ENCODE data around the gene BDH1. TPM values are rescaled to one million over a fixed set of nuclear protein-coding genes. Genes with fewer than 3 reads are reported as not detected.
A peak's percentile ranks its signal among the peaks of the same experiment; 100 is the strongest.

Gene BDH1
- total RNA-seq, 1 experiment from 2014 or later: 80.5 TPM

DNA sequence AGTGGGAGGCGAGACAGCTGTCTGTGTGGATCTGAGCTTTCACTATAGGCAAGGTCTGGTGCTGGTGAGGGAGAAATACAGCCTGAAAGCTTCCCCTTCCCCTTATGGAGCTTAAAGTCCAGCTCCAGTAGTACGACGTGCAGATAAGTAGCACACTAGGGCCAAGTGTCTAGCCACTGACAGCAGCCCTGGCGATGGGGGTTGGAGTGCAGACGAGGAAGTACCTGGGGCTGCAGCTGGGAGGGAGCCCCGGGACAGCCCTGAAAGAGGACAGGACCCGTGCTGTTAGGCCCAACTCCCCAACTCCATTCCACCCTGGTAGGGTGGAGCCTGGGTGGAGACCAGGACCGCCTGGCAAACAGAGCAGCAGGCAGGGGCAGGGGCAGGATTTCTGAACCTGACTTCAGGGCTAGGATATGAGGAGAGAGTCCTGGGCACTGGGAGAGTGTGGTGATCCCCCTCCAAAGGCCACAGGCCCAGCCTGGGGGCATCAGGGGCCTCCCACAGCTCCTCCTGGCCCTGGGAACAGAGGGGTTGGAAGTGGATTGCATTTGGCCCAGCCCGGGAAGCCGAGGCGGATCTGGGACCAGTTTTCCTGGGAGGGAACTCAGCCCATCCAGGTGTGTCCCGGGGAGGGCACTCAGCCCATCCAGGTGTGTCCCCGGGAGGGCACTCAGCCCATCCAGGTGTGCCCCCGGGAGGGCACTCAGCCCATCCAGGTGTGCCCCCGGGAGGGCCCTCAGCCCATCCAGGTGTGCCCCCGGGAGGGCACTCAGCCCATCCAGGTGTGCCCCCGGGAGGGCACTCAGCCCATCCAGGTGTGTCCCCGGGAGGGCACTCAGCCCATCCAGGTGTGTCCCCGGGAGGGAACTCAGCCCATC lies 42.8 kb downstream of the BDH1 start:
- Histone ChIP-seq H4K20me1 (ENCODE audit: insufficient read depth, low read depth, low read length) (peaks cover 8% of the 10 kb centered on the region; the same call in 1 of the 2 replicates), H3K9me2 (replicated peaks; ENCODE audit: insufficient read depth, low read length) (no peaks in the 10 kb centered on the region), H2AFZ (ENCODE audit: low read length) (no peak overlapping the region), H3K9ac (ENCODE audit: low read length) (no peak overlapping the region), H3K27me3 (ENCODE audit: low read length) (no peaks in the 10 kb centered on the region), H3K4me3 (ENCODE audit: low read length) (no peak overlapping the region), H3K27ac (ENCODE audit: low read length) (peak overlapping the region; percentile 41), H3K9me3 (ENCODE audit: low read length) (no peaks in the 10 kb centered on the region), H3K36me3 (ENCODE audit: insufficient read depth, low read length) (peaks cover 43% of the 10 kb centered on the region), H3K4me2 (ENCODE audit: low read depth, low read length, poor library complexity, severe bottlenecking) (no peak overlapping the region), H3K4me1 (ENCODE audit: low read length) (peaks cover 8% of the 10 kb centered on the region), H3K79me2 (ENCODE audit: low read length) (no peaks in the 10 kb centered on the region)
- DNase-seq: no peak

DNA sequence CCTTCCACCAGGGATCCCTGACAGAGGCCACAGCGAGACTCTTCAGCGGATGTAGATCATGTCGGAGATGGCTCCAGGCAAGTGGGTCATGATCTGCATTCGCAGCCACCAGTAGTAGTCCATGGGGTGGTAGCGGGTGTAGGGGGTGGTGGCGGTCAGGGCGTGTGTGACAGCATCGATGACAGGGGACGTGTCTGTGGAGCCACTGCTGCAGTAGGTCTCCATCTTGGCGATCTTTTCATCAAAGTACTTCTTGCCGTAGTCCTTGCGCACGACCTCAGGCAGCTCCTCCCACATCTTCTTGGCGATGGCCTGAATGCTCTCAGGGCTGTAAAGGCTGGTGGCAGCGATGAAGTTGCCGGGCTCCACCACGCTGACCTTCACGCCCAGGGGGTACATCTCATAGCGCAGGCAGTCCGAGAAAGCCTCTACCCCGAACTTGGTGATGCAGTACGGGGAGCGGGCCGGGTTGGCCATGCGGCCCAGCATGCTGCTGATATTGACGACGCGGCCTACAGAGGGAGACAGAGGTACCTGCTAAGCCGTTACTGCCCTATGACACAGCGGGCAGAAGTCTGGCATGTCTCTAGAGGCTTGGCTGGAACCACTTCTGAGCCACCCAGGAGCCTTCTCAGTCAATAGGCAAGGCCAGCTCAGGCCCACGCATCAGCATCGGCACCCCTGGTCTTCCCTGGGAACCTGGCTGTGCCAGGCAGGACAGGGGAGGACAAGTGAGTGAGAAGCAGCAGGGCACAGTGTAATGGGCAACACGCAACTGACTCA lies 43.7 kb downstream of the BDH1 start:
- Histone ChIP-seq H3K36me3 (ENCODE audit: insufficient read depth, low read length) (peaks cover 43% of the 10 kb centered on the region), H3K4me3 (ENCODE audit: low read length) (no peak overlapping the region), H3K9ac (ENCODE audit: low read length) (no peak overlapping the region), H3K4me2 (ENCODE audit: low read depth, low read length, poor library complexity, severe bottlenecking) (no peak overlapping the region), H4K20me1 (ENCODE audit: insufficient read depth, low read depth, low read length) (peaks cover 8% of the 10 kb centered on the region; the same call in 1 of the 2 replicates), H3K4me1 (ENCODE audit: low read length) (peaks cover 7% of the 10 kb centered on the region), H3K79me2 (ENCODE audit: low read length) (no peaks in the 10 kb centered on the region), H3K9me3 (ENCODE audit: low read length) (no peaks in the 10 kb centered on the region), H3K9me2 (replicated peaks; ENCODE audit: insufficient read depth, low read length) (no peaks in the 10 kb centered on the region), H3K27me3 (ENCODE audit: low read length) (no peaks in the 10 kb centered on the region), H3K27ac (ENCODE audit: low read length) (no peak overlapping the region), H2AFZ (ENCODE audit: low read length) (no peak overlapping the region)
- no peak for DNase-seq

DNA sequence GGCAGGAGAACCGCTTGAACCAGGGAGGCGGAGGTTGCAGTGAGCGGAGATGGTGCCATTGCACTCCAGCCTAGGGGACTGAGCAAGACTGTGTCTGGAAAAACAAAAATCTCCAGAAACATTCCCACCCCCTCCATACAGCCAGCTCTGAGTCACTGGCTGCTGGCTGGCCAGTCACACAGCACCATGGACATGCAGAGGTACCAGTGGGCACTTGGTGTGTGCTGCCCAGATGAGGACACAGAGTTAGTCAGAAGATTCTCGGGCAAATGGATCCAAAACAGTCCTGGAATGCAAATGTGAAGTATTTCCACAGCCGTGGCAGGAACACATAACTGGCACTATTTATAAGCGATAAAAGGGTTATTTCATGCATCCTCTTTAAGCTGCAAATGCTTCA lies 44.6 kb downstream of the BDH1 start:
- no peak for DNase-seq
- Histone ChIP-seq H3K9ac (ENCODE audit: low read length) (no peak overlapping the region), H4K20me1 (ENCODE audit: insufficient read depth, low read depth, low read length) (peaks cover 8% of the 10 kb centered on the region; the same call in 1 of the 2 replicates), H3K4me2 (ENCODE audit: low read depth, low read length, poor library complexity, severe bottlenecking) (no peak overlapping the region), H3K27me3 (ENCODE audit: low read length) (no peaks in the 10 kb centered on the region), H3K9me3 (ENCODE audit: low read length) (no peaks in the 10 kb centered on the region), H3K4me1 (ENCODE audit: low read length) (peaks cover 3% of the 10 kb centered on the region), H2AFZ (ENCODE audit: low read length) (no peak overlapping the region), H3K9me2 (replicated peaks; ENCODE audit: insufficient read depth, low read length) (no peaks in the 10 kb centered on the region), H3K4me3 (ENCODE audit: low read length) (no peak overlapping the region), H3K27ac (ENCODE audit: low read length) (no peak overlapping the region), H3K36me3 (ENCODE audit: insufficient read depth, low read length) (peaks cover 43% of the 10 kb centered on the region), H3K79me2 (ENCODE audit: low read length) (no peaks in the 10 kb centered on the region)

DNA sequence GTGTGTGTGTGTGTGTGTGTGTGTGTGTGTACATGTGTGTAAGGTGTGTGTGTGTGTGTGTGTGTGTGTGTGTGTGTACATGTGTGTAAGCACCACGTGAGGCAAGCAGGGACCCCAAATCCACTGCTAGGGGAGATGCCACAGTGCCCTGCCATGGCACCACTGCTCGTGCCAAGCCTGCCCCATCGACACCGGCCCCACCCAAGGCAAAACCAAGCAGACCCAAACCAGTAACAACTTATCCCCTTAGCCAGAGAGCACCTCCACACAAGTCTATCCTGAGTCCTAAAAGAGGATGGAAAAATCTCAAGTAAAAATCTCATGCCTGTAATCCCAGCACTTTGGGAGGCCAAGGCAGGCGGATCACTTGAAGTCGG lies 45.1 kb downstream of the BDH1 start:
- Histone ChIP-seq H3K27me3 (ENCODE audit: low read length) (no peaks in the 10 kb centered on the region), H3K36me3 (ENCODE audit: insufficient read depth, low read length) (peaks cover 39% of the 10 kb centered on the region), H3K4me1 (ENCODE audit: low read length) (peaks cover 3% of the 10 kb centered on the region), H3K9me2 (replicated peaks; ENCODE audit: insufficient read depth, low read length) (no peaks in the 10 kb centered on the region), H3K4me2 (ENCODE audit: low read depth, low read length, poor library complexity, severe bottlenecking) (no peak overlapping the region), H3K79me2 (ENCODE audit: low read length) (no peaks in the 10 kb centered on the region), H2AFZ (ENCODE audit: low read length) (no peak overlapping the region), H3K4me3 (ENCODE audit: low read length) (no peak overlapping the region), H3K9me3 (ENCODE audit: low read length) (no peaks in the 10 kb centered on the region), H3K9ac (ENCODE audit: low read length) (no peak overlapping the region), H4K20me1 (ENCODE audit: insufficient read depth, low read depth, low read length) (peaks cover 8% of the 10 kb centered on the region; the same call in 1 of the 2 replicates), H3K27ac (ENCODE audit: low read length) (no peak overlapping the region)
- DNase-seq: no peak

DNA sequence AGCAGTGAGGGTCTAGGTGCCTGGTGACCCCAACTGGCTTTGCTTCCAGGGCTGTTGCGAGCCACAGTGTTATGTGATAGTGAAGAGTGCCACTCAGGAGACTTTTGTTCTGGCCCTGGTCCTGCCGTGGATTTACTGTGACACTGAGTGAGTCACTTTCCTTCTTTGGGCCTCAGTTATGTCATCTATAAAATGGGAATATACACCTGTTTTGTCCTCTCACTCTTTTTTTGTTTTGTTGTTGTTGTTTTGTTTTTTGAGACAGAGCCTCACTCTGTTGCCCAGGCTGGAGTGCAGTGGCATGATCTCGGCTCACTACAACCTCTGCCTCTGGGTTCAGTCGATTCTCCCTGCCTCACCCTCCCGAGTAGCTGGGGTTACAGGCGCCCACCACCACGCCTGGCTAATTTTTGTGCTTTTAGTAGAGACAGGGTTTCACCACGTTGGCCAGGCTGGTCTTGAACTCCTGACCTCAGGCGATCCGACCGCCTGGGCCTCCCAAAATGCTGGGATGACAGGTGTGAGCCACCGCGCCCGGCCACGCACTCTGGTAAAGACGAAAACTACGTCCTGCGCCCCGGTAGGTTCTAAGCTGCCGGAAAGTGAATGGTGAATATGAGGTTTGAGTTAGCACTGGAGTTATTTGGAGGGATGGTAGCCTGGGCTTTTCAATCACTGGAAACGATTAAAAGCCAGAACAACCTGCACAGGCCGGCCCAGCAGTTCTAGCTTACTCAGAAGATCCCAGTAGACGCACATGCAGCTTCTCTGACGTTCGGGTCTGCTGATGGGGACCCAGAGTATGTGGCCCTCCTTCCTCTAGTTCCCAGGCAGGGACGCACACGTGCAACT lies 46.6 kb downstream of the BDH1 start:
- peaks cover 24% of the 10 kb centered on the region for H3K36me3 ChIP-seq (ENCODE audit: insufficient read depth, low read length)
- H3K9me3 ChIP-seq (ENCODE audit: low read length): no peaks in the 10 kb centered on the region
- H3K9ac ChIP-seq (ENCODE audit: low read length): no peak overlapping the region
- H3K4me1 ChIP-seq (ENCODE audit: low read length): peaks cover 3% of the 10 kb centered on the region
- peaks cover 8% of the 10 kb centered on the region; the same call in 1 of the 2 replicates for H4K20me1 ChIP-seq (ENCODE audit: insufficient read depth, low read depth, low read length)
- no peaks in the 10 kb centered on the region for H3K79me2 ChIP-seq (ENCODE audit: low read length)
- DNase-seq: no peak
- H2AFZ ChIP-seq (ENCODE audit: low read length): no peak overlapping the region
- no peak overlapping the region for H3K27ac ChIP-seq (ENCODE audit: low read length)
- H3K27me3 ChIP-seq (ENCODE audit: low read length): no peaks in the 10 kb centered on the region
- H3K4me3 ChIP-seq (ENCODE audit: low read length): no peak overlapping the region
- H3K9me2 ChIP-seq (replicated peaks; ENCODE audit: insufficient read depth, low read length): no peaks in the 10 kb centered on the region
- no peak overlapping the region for H3K4me2 ChIP-seq (ENCODE audit: low read depth, low read length, poor library complexity, severe bottlenecking)

DNA sequence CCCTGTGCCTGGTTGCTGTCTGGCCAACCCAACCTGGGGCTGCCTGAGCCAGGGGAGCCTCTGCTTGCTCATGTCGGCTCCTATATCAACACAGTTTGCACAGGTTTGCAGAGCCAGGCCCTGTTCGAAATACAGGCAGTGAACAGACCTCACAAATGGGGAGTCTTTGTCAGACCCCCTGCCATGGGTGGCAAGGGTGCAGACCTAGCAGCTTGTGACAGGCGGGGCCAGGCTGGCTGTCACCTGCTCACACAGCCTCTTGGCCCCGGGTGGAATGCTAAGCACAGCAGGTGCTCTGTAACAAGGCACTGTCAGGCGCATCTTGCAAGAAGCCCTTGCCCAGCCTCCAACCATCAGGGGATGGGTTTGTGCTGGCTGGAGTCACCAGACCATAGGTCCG lies 47.3 kb downstream of the BDH1 start:
- H3K79me2 ChIP-seq (ENCODE audit: low read length): no peaks in the 10 kb centered on the region
- H3K36me3 ChIP-seq (ENCODE audit: insufficient read depth, low read length): peaks cover 17% of the 10 kb centered on the region
- H3K9me2 ChIP-seq (replicated peaks; ENCODE audit: insufficient read depth, low read length): no peaks in the 10 kb centered on the region
- no peaks in the 10 kb centered on the region for H3K9me3 ChIP-seq (ENCODE audit: low read length)
- H3K27ac ChIP-seq (ENCODE audit: low read length): no peak overlapping the region
- no peaks in the 10 kb centered on the region for H3K27me3 ChIP-seq (ENCODE audit: low read length)
- DNase-seq: no peak
- peaks cover 3% of the 10 kb centered on the region for H3K4me1 ChIP-seq (ENCODE audit: low read length)
- no peak overlapping the region for H2AFZ ChIP-seq (ENCODE audit: low read length)
- H3K4me2 ChIP-seq (ENCODE audit: low read depth, low read length, poor library complexity, severe bottlenecking): no peak overlapping the region
- H3K9ac ChIP-seq (ENCODE audit: low read length): no peak overlapping the region
- H4K20me1 ChIP-seq (ENCODE audit: insufficient read depth, low read depth, low read length): peaks cover 8% of the 10 kb centered on the region; the same call in 1 of the 2 replicates
- no peak overlapping the region for H3K4me3 ChIP-seq (ENCODE audit: low read length)

DNA sequence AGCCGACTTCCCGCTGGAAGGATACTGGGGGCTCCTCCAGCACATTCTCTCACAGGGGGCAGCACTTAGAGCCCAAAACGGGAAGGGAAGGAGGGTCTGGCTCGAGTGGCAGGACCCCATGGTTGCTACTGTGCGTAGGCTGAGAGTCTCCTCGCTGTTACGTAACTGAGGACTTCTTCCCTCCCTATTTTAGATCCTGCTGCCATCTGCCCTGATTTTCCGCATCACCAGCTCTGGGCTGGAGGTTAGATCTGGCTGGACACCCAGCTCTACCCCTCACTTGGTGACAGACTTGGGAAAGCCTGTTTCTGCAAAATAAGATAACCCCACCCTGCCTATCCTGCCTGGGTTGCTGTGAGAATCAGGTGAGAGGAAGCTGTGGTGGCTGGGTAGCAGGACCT lies 47.7 kb downstream of the BDH1 start:
- peaks cover 3% of the 10 kb centered on the region for H3K4me1 ChIP-seq (ENCODE audit: low read length)
- H3K4me3 ChIP-seq (ENCODE audit: low read length): no peak overlapping the region
- no peaks in the 10 kb centered on the region for H3K79me2 ChIP-seq (ENCODE audit: low read length)
- H3K27ac ChIP-seq (ENCODE audit: low read length): no peak overlapping the region
- no peak overlapping the region for H3K9ac ChIP-seq (ENCODE audit: low read length)
- no peak overlapping the region for H3K4me2 ChIP-seq (ENCODE audit: low read depth, low read length, poor library complexity, severe bottlenecking)
- no peaks in the 10 kb centered on the region for H3K9me3 ChIP-seq (ENCODE audit: low read length)
- no peak for DNase-seq
- peaks cover 16% of the 10 kb centered on the region for H3K36me3 ChIP-seq (ENCODE audit: insufficient read depth, low read length)
- H4K20me1 ChIP-seq (ENCODE audit: insufficient read depth, low read depth, low read length): peaks cover 8% of the 10 kb centered on the region; the same call in 1 of the 2 replicates
- H2AFZ ChIP-seq (ENCODE audit: low read length): no peak overlapping the region
- H3K9me2 ChIP-seq (replicated peaks; ENCODE audit: insufficient read depth, low read length): no peaks in the 10 kb centered on the region
- no peaks in the 10 kb centered on the region for H3K27me3 ChIP-seq (ENCODE audit: low read length)
